Measurements from ENCODE around the gene GALNT9.

DNA sequence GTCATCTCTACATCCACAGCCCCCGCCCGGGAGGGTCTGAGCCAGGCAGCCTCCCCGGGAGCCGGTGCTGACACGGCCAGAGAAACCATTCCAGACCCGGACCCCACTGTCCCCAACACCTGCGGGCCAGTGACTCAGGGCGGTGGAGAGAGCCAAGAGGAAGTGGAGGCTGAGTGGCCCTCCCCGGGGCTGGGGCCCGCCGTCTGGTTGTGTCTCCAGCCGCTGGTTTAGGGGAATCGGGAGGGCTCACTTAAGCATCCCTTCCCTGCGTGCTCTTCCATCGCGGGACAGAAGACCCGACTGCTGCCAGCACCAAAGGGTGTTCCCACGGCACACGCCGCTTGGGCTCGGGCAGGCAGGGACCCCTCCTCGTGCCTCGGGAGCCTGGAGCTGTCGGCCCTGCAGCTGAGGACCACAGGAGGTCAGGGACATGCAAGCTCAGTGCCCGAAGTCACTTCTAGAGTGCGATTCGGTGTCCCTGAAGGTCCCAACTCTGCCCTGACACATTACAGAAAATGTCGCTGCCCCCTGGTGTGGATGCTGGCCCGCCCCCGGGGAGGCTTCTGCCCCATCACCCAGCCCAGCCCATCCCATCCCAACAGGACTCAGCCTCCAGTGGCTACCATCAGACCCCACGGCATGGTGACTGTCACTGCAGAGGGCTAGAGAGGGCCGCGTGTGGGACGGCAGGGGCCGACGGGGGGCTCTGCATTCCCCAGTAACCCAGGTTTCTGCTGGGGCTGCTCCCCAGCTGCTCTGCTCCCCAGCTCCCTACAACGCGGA lies 50.8 kb downstream of the GALNT9 start:
- no peak for TF ChIP-seq ISL1 (CRISPR knock-in tag; IDR thresholded peaks at IDR 0.05)
- TF ChIP-seq ZC3H10 (CRISPR knock-in tag; IDR thresholded peaks at IDR 0.05): no peak
- no peak for TF ChIP-seq ESRRG (CRISPR knock-in tag; IDR thresholded peaks at IDR 0.05)
- TF ChIP-seq, protein P1, sequence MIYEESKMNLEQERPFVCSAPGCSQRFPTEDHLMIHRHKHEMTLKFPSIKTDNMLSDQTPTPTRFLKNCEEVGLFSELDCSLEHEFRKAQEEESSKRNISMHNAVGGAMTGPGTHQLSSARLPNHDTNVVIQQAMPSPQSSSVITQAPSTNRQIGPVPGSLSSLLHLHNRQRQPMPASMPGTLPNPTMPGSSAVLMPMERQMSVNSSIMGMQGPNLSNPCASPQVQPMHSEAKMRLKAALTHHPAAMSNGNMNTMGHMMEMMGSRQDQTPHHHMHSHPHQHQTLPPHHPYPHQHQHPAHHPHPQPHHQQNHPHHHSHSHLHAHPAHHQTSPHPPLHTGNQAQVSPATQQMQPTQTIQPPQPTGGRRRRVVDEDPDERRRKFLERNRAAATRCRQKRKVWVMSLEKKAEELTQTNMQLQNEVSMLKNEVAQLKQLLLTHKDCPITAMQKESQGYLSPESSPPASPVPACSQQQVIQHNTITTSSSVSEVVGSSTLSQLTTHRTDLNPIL (CRISPR knock-in tag; IDR thresholded peaks at IDR 0.05; ENCODE audit: low read depth): no peak
- no peak for TF ChIP-seq RARB (CRISPR knock-in tag; IDR thresholded peaks at IDR 0.05)
- no peak for TF ChIP-seq ARNTL (CRISPR knock-in tag; IDR thresholded peaks at IDR 0.05; ENCODE audit: borderline replicate concordance, low read depth)
- TF ChIP-seq CSDC2 (CRISPR knock-in tag; IDR thresholded peaks at IDR 0.05): no peak
- TF ChIP-seq PATZ1 (CRISPR knock-in tag; IDR thresholded peaks at IDR 0.05; ENCODE audit: borderline replicate concordance): no peak
- no peak for TF ChIP-seq ZNF8 (CRISPR knock-in tag; IDR thresholded peaks at IDR 0.05)
- no peak for TF ChIP-seq SNAI2 (CRISPR knock-in tag; IDR thresholded peaks at IDR 0.05)
- TF ChIP-seq ZFP3 (CRISPR knock-in tag; IDR thresholded peaks at IDR 0.05): no peak
